Gastroesophageal sphincter (tissue), 3 donors: ENCODE data around the gene MZT2B.

Experiments
- EP300 ChIP-seq: sonication (generic); formaldehyde crosslinking; IDR thresholded peaks from one replicate; pipeline ENCODE4 v1.6.1; 2017; ENCODE audit warnings: antibody characterized with exemption, mild to moderate bottlenecking
- POLR2A ChIP-seq, 2 donors: fragments of 450-650 bp; IDR thresholded peaks; one replicate each; pipeline ENCODE4 v1.6.1; 2017; ENCODE audit warnings: antibody characterized with exemption in 2 of 2, mild to moderate bottlenecking in 2 of 2, moderate library complexity in 1 of 2
- POLR2AphosphoS5 ChIP-seq: sonication (generic); formaldehyde crosslinking; IDR thresholded peaks from one replicate; pipeline ENCODE4 v1.6.1; 2017; ENCODE audit warnings: antibody characterized with exemption
- TF ChIP-seq, protein P1 (sequence below), 4 experiments: fragments of 200-600 bp in 2 of 4; fragments of 450-650 bp in 2 of 4; sonication (generic) in 1 of 4; IDR thresholded peaks; one replicate each; pipeline ENCODE4 v1.5.1; 2017 to 2019; ENCODE audit warnings: antibody characterized with exemption in 4 of 4, mild to moderate bottlenecking in 2 of 4, moderate library complexity in 2 of 4

- TF ChIP-seq, protein P1, sequence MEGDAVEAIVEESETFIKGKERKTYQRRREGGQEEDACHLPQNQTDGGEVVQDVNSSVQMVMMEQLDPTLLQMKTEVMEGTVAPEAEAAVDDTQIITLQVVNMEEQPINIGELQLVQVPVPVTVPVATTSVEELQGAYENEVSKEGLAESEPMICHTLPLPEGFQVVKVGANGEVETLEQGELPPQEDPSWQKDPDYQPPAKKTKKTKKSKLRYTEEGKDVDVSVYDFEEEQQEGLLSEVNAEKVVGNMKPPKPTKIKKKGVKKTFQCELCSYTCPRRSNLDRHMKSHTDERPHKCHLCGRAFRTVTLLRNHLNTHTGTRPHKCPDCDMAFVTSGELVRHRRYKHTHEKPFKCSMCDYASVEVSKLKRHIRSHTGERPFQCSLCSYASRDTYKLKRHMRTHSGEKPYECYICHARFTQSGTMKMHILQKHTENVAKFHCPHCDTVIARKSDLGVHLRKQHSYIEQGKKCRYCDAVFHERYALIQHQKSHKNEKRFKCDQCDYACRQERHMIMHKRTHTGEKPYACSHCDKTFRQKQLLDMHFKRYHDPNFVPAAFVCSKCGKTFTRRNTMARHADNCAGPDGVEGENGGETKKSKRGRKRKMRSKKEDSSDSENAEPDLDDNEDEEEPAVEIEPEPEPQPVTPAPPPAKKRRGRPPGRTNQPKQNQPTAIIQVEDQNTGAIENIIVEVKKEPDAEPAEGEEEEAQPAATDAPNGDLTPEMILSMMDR (IDR thresholded peaks at IDR 0.05): no peak
- TF ChIP-seq POLR2A (IDR thresholded peaks at IDR 0.05) (no peak), POLR2AphosphoS5 (no peak), EP300 (no peak)
Measured at GRCh38 chr2:130165293-130166016, 16.6 kb upstream of the MZT2B start.
